HG03025 (cell line): ENCODE results near the gene PRMT6.
"Not testable (repeated sequence)": the region's sequence is repeated elsewhere in the genome, so short reads cannot be mapped to it uniquely, and the experiment has no call there.

ENCODE experiments used
- ATAC-seq: cut with Tn5 transposase; IDR thresholded peaks from one replicate; pipeline ENCODE4 v1.9.1; 2021; ENCODE audit warnings: mild to moderate bottlenecking, moderate library complexity; ENCODE audit not compliant: unreplicated experiment, low FRiP score

PRMT6 gene

GRCh38 chr1:107056426-107057196 is at the start of gene PRMT6:
TSS of gene PRMT6 (plus strand) at chr1:107056674. CDS start at chr1:107056716, 42 bp downstream.
- peak; percentile 94 for ATAC-seq

GRCh38 chr1:107009281-107009680 is 47.2 kb upstream of the PRMT6 start:
- no peak for ATAC-seq

- no peak for ATAC-seq
Measured at GRCh38 chr1:107010582-107010981, 45.9 kb upstream of the PRMT6 start.

- ATAC-seq, result peak; percentile 87
Measured at GRCh38 chr1:107016376-107016978, 40.0 kb upstream of the PRMT6 start.

- no peak for ATAC-seq
Measured at GRCh38 chr1:107018445-107018844, 38.0 kb upstream of the PRMT6 start.

- ATAC-seq, result no peak
Measured at GRCh38 chr1:107019166-107019565, 37.3 kb upstream of the PRMT6 start.

- ATAC-seq, result not testable (repeated sequence)
Measured at GRCh38 chr1:107038874-107039273, 17.6 kb upstream of the PRMT6 start.

GRCh38 chr1:107044310-107045220 is 11.9 kb upstream of the PRMT6 start:
- ATAC-seq, result not testable (repeated sequence)

GRCh38 chr1:107047602-107048001 is 8.9 kb upstream of the PRMT6 start:
- ATAC-seq, result no peak

GRCh38 chr1:107048241-107048640 is 8.2 kb upstream of the PRMT6 start:
- ATAC-seq, result no peak

- no peak for ATAC-seq
Measured at GRCh38 chr1:107051266-107051665, 5.2 kb upstream of the PRMT6 start.

- not testable (repeated sequence) for ATAC-seq
Measured at GRCh38 chr1:107055919-107056425, 502 bp upstream of the PRMT6 start.

- ATAC-seq, result peak; percentile 62
Measured at GRCh38 chr1:107057197-107058133, 991 bp downstream of the PRMT6 start.

- ATAC-seq, result no peak
Measured at GRCh38 chr1:107058245-107059032, 2.0 kb downstream of the PRMT6 start.

- no peak for ATAC-seq
Measured at GRCh38 chr1:107061886-107062285, 5.4 kb downstream of the PRMT6 start.

GRCh38 chr1:107073493-107073892 is 17.0 kb downstream of the PRMT6 start:
- ATAC-seq, result no peak

- no peak for ATAC-seq
Measured at GRCh38 chr1:107076841-107077240, 20.4 kb downstream of the PRMT6 start.

GRCh38 chr1:107079249-107079648 is 22.8 kb downstream of the PRMT6 start:
- ATAC-seq, result no peak

- no peak for ATAC-seq
Measured at GRCh38 chr1:107081102-107081501, 24.6 kb downstream of the PRMT6 start.
